ENCODE measurements around the gene PARD3B. TPM values are rescaled to one million over a fixed set of nuclear protein-coding genes. Genes with fewer than 3 reads are reported as not detected.

PARD3B gene
- total RNA-seq, 2 experiments from 2014 or later: 0.16 TPM; not detected in 1

GRCh38 chr2:205656461-205656860 is 1111.2 kb downstream of the PARD3B start:
- DNase-seq (no peak), ATAC-seq (no peak)
- H3K9me3 Mint-ChIP-seq (ENCODE audit: low read depth): no peaks in the 10 kb centered on the region
- CTCF ChIA-PET: no interaction called here
- no peaks in the 10 kb centered on the region for H3K36me3 Mint-ChIP-seq
- no peak overlapping the region for H3K27ac Mint-ChIP-seq
- peaks cover 10% of the 10 kb centered on the region for H3K27me3 Mint-ChIP-seq
- peaks cover 8% of the 10 kb centered on the region for H3K4me1 Mint-ChIP-seq
- no peak overlapping the region for H3K4me3 Mint-ChIP-seq

- peaks cover 10% of the 10 kb centered on the region for H3K27me3 Mint-ChIP-seq
- no peak for DNase-seq
- H3K36me3 Mint-ChIP-seq: no peaks in the 10 kb centered on the region
- peaks cover 8% of the 10 kb centered on the region for H3K4me1 Mint-ChIP-seq
- no peak for ATAC-seq
- no peak overlapping the region for H3K4me3 Mint-ChIP-seq
- no peak overlapping the region for H3K27ac Mint-ChIP-seq
- CTCF ChIA-PET: no interaction called here
- H3K9me3 Mint-ChIP-seq (ENCODE audit: low read depth): no peaks in the 10 kb centered on the region
These were observed 1111.7 kb downstream of the PARD3B start for GRCh38 chr2:205656941-205657340.

DNA sequence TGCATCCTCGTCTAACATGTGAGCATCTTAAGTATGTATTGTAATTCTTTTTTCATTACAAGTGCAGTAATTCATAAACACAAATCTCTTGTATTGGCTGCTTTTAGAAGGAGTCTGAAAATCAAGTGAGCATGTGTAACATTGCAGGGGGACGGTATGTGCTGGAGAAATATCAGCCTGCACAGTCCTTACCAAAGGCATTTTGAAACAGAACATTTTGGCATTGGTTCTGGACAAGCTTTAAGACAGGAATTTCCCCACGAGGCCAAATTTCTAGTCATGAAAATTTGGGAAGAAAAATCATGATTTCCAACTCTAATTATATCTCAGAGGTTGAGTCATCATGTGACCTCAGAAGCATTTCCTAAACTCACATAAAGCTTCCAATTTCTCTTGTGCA is 1112.3 kb downstream of the PARD3B start:
- DNase-seq (no peak), ATAC-seq (no peak)
- Mint-ChIP-seq H3K4me1 (peaks cover 8% of the 10 kb centered on the region), H3K9me3 (ENCODE audit: low read depth) (no peaks in the 10 kb centered on the region), H3K27ac (no peak overlapping the region), H3K36me3 (no peaks in the 10 kb centered on the region), H3K4me3 (no peak overlapping the region), H3K27me3 (peaks cover 10% of the 10 kb centered on the region)
- CTCF ChIA-PET: no interaction called here

- ATAC-seq (no peak), DNase-seq (no peak)
- Mint-ChIP-seq H3K4me1 (peaks cover 8% of the 10 kb centered on the region), H3K36me3 (no peaks in the 10 kb centered on the region), H3K9me3 (ENCODE audit: low read depth) (no peaks in the 10 kb centered on the region), H3K4me3 (no peak overlapping the region), H3K27me3 (peaks cover 7% of the 10 kb centered on the region), H3K27ac (no peak overlapping the region)
- CTCF ChIA-PET: no interaction called here
These were observed 1112.8 kb downstream of the PARD3B start for GRCh38 chr2:205658068-205658467.

DNA sequence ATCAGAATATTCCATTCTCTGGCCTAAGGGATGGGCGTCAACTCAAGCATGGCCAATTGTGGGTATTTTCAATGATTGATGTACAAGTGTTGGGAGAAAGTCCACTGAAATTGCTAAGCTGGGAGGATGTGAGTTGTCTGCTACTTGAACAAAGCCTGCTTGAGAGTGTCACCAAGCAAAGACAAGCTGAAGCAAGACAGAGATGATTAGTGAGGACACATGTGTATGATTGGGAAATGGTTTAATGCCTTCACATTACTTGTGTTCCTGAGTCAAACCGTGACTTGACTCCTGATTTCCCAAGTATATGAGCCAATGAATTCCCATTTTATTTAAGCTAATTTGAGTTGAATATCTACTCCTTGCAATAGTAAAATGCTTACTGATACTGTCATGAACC is 1113.3 kb downstream of the PARD3B start:
- no peak for DNase-seq
- CTCF ChIA-PET: no interaction called here
- ATAC-seq: no peak
- no peak overlapping the region for H3K27ac Mint-ChIP-seq
- no peaks in the 10 kb centered on the region for H3K9me3 Mint-ChIP-seq (ENCODE audit: low read depth)
- no peaks in the 10 kb centered on the region for H3K36me3 Mint-ChIP-seq
- H3K4me3 Mint-ChIP-seq: no peak overlapping the region
- peaks cover 6% of the 10 kb centered on the region for H3K27me3 Mint-ChIP-seq
- H3K4me1 Mint-ChIP-seq: peaks cover 8% of the 10 kb centered on the region

DNA sequence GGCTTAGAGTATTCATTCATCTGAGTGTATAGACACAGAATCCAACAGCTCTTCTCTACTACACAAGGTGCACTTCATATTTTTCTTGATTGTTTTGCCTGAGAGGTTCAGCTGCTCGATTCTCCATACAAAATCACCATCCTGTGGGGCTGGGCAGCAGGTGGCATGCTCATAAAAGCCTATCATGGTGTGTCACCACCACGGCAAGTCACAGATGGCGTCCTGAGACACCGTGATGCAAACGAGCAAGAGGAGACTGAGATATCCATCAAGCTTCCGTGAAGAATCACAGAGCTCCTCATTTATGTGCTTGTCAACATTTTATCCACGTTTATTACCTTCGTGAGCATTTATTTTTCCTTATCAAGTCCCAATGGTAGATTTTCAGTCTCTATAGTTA is 1114.6 kb downstream of the PARD3B start:
- DNase-seq (no peak), ATAC-seq (no peak)
- Mint-ChIP-seq H3K27ac (no peak overlapping the region), H3K4me1 (peaks cover 8% of the 10 kb centered on the region), H3K4me3 (no peak overlapping the region), H3K27me3 (peaks cover 6% of the 10 kb centered on the region), H3K9me3 (ENCODE audit: low read depth) (no peaks in the 10 kb centered on the region), H3K36me3 (no peaks in the 10 kb centered on the region)
- CTCF ChIA-PET: interaction anchor here (1.3 kb wide), 1 partner anchor 9 kb away, joined by 3 read pairs; no protein-coding TSS in a partner anchor

DNA sequence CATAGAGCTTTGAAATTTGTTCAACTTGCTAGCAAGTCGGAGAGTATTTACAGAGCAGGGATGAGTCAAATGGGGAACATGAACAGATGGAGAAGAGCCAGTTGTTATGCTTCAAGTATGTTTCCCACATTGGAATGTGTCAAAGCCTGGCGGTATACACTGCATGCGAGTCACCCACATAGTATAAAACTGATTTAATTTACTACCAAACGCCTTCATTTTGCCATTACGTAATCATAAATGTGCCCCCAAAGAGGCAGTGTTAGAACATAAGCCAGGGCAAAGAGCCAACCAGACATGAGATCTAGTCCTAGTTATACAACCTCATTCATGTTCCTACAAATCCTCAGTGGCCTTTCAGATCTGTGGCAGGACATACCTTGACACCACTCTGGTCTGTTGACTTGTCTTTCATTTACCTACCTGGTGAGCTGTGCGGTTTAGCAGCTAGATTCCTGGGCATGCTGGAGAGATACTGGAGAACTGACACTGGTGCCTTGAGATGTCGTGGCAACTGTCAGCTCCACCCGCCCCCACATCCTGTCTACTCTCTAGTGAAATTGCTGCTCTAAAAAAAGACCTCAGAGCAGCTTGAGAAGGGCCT is 1115.3 kb downstream of the PARD3B start:
- CTCF ChIA-PET: interaction anchor here (1.3 kb wide), 1 partner anchor 8 kb away, joined by 3 read pairs; no protein-coding TSS in a partner anchor
- Mint-ChIP-seq H3K9me3 (ENCODE audit: low read depth) (no peaks in the 10 kb centered on the region), H3K27ac (no peak overlapping the region), H3K4me1 (peaks cover 8% of the 10 kb centered on the region), H3K36me3 (no peaks in the 10 kb centered on the region), H3K4me3 (no peak overlapping the region), H3K27me3 (peaks cover 6% of the 10 kb centered on the region)
- ATAC-seq (no peak), DNase-seq (peak; percentile 45)

DNA sequence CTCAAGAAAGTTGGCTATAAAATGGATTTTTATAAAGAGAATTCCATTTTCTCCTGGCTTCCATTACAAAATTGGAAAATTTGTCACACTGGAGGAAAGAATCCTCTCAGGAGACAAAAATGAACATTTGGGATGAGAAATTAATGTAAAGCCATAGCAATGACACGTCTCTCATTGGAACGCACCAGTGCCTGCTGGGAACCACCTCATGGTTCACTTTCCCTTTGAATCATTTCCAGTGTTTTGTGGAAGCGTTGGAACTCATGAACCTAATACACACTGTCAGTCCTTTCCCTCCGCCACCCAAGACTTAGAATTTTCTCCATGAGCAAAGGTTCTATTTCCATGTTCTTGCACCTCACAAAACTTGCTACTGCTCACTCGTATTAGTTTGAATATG is 1116.0 kb downstream of the PARD3B start:
- no peak overlapping the region for H3K27ac Mint-ChIP-seq
- H3K36me3 Mint-ChIP-seq: no peaks in the 10 kb centered on the region
- no peak for DNase-seq
- no peak overlapping the region for H3K4me3 Mint-ChIP-seq
- CTCF ChIA-PET: no interaction called here
- H3K4me1 Mint-ChIP-seq: peaks cover 8% of the 10 kb centered on the region
- peaks cover 6% of the 10 kb centered on the region for H3K27me3 Mint-ChIP-seq
- no peak for ATAC-seq
- H3K9me3 Mint-ChIP-seq (ENCODE audit: low read depth): no peaks in the 10 kb centered on the region

GRCh38 chr2:205662206-205662965 is 1117.1 kb downstream of the PARD3B start:
- DNase-seq (no peak), ATAC-seq (no peak)
- H3K9me3 Mint-ChIP-seq (ENCODE audit: low read depth): no peaks in the 10 kb centered on the region
- H3K27ac Mint-ChIP-seq: no peak overlapping the region
- H3K27me3 Mint-ChIP-seq: peaks cover 8% of the 10 kb centered on the region
- CTCF ChIA-PET: interaction anchor here (1.2 kb wide), 1 partner anchor 14 kb away, joined by 3 read pairs; no protein-coding TSS in a partner anchor
- peaks cover 8% of the 10 kb centered on the region for H3K4me1 Mint-ChIP-seq
- no peak overlapping the region for H3K4me3 Mint-ChIP-seq
- H3K36me3 Mint-ChIP-seq: no peaks in the 10 kb centered on the region

DNA sequence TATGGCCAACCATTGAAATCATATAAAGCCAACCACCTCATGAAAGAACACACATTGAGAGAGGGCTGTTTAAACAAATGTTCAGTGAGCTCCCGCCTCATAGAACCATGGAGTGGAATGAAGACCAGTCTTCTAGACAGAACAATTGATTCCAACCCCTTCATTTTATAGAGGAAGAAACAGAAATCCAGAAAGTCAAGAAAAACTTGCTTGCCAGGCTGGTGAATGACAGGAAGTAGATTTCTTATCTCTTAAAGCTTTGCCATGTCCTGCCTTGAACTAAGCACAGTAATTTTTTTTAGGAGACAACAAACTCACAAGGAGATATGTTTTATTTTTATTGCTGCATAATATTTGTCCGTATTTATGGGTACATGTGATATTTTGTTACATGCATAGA is 1120.5 kb downstream of the PARD3B start:
- peaks cover 3% of the 10 kb centered on the region for H3K4me1 Mint-ChIP-seq
- CTCF ChIA-PET: interaction anchor here (1.5 kb wide), 1 partner anchor 10 kb away, joined by 4 read pairs; no protein-coding TSS in a partner anchor
- ATAC-seq (no peak), DNase-seq (no peak)
- H3K27ac Mint-ChIP-seq: no peak overlapping the region
- no peaks in the 10 kb centered on the region for H3K9me3 Mint-ChIP-seq (ENCODE audit: low read depth)
- H3K4me3 Mint-ChIP-seq: no peak overlapping the region
- H3K36me3 Mint-ChIP-seq: no peaks in the 10 kb centered on the region
- H3K27me3 Mint-ChIP-seq: peaks cover 10% of the 10 kb centered on the region
